Measurements from ENCODE around the gene ANKRD11.

ANKRD11 gene

DNA sequence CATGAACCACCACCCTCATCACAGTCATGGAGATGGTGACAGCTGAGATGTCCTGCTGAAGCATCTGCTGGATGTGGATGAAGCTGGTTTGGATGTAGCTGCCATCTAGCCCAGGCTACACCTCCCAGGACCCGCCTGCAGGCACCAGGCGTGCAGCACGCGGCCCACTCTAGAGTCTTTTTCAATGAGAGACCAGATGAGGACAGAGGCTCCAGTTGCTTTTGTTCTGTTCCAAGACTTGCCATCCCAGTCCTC lies 170.8 kb downstream of the ANKRD11 start:
- DNase-seq: no peak
- in situ Hi-C loops (cut with HindIII; ENCODE audit: low pct_ligation_motif_present, low pct_unique_long_range_greater_than_20kb, low sequenced_read_pairs): no loop called here

- in situ Hi-C loops (cut with HindIII; ENCODE audit: low pct_ligation_motif_present, low pct_unique_long_range_greater_than_20kb, low sequenced_read_pairs): no loop called here
- no peak for DNase-seq
These were observed 171.3 kb downstream of the ANKRD11 start for GRCh38 chr16:89318871-89319630.

- in situ Hi-C loops (cut with HindIII; ENCODE audit: low pct_ligation_motif_present, low pct_unique_long_range_greater_than_20kb, low sequenced_read_pairs): no loop called here
- DNase-seq: no peak
These were observed 172.0 kb downstream of the ANKRD11 start for GRCh38 chr16:89318430-89318758.

- DNase-seq: no peak
- in situ Hi-C loops (cut with HindIII; ENCODE audit: low pct_ligation_motif_present, low pct_unique_long_range_greater_than_20kb, low sequenced_read_pairs): no loop called here
These were observed 172.5 kb downstream of the ANKRD11 start for GRCh38 chr16:89317729-89318429.

DNA sequence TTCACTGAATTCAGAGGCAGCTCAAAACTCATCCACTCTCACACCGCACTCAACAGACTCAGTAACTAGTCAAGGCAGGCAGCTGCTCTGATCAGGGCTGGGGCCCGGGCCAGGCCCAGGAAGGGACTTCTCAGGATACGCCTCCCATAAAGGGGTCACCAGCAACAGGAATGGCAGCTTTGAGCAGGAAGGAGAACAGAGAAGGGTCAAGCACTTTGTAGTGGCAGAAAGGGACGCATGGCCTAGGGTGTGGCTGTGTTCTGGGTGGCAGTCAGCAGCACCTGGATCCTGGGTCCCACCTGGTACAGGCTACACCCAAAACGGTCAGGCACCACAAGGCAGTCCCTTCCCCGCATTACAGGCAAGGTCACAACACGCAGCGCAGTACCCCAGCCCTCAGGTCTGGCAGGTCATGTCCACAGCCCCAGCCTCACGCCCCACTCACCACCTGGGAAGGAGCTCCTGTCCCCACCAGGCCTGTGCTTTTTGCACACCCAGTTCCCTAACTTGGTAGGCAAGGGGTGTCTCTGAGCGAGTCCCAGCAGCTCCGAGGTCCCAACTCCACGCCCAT lies 173.2 kb downstream of the ANKRD11 start:
- in situ Hi-C loops (cut with HindIII; ENCODE audit: low pct_ligation_motif_present, low pct_unique_long_range_greater_than_20kb, low sequenced_read_pairs): no loop called here
- DNase-seq: no peak

DNA sequence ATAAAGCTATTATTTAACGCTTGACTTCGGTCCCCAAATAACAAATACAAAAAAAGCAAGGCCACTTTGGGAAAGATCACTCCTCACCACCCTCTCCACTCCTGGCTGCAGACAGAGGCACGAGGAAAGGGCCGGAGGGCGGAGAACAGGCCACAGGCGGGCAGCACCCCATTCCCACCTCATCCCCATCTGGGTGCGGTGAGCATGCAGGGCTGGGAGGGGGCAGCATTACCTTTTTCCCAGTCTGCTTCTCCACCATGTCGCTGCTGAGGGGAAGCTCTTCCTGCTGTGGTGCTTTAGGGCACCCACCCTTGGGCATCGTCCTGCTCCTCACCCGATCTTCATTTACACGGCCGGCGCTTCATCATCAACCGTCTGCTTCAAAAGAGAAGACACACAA lies 173.7 kb downstream of the ANKRD11 start:
- DNase-seq: no peak
- in situ Hi-C loops (cut with HindIII; ENCODE audit: low pct_ligation_motif_present, low pct_unique_long_range_greater_than_20kb, low sequenced_read_pairs): no loop called here

- in situ Hi-C loops (cut with HindIII; ENCODE audit: low pct_ligation_motif_present, low pct_unique_long_range_greater_than_20kb, low sequenced_read_pairs): no loop called here
- peak; percentile 89 for DNase-seq
These were observed 174.4 kb downstream of the ANKRD11 start for GRCh38 chr16:89315791-89316581.

GRCh38 chr16:89315271-89315670 lies 175.1 kb downstream of the ANKRD11 start:
- in situ Hi-C loops (cut with HindIII; ENCODE audit: low pct_ligation_motif_present, low pct_unique_long_range_greater_than_20kb, low sequenced_read_pairs): no loop called here
- no peak for DNase-seq

DNA sequence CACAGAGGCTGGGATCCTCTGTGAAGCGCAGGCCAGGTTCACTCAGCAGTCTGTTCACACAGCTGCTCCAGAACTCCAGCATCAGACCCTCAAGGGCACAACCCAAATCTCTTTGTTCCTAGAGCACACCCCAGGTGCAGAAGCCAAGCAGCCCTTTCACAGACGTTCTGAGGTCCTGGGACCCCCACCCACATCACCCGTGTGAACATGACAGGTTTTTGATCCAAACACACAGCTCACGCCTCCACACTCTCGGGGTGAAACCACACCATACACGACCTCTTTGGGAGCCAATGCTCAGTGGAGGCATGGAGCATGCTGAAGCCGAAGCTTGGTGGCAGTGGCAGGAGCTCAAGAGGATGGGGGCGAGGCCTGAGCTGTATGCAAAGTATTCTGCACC lies 175.5 kb downstream of the ANKRD11 start:
- no peak for DNase-seq

GRCh38 chr16:89314357-89314756 lies 176.0 kb downstream of the ANKRD11 start:
- in situ Hi-C loops (cut with HindIII; ENCODE audit: low pct_ligation_motif_present, low pct_unique_long_range_greater_than_20kb, low sequenced_read_pairs): no loop called here
- DNase-seq: no peak

More for the DNA sequence above, 175.5 kb downstream of the ANKRD11 start:
- in situ Hi-C loops (cut with HindIII; ENCODE audit: low pct_ligation_motif_present, low pct_unique_long_range_greater_than_20kb, low sequenced_read_pairs): no loop called here

- no peak for DNase-seq
- in situ Hi-C loops (cut with HindIII; ENCODE audit: low pct_ligation_motif_present, low pct_unique_long_range_greater_than_20kb, low sequenced_read_pairs): no loop called here
These were observed 176.8 kb downstream of the ANKRD11 start for GRCh38 chr16:89313583-89313982.

GRCh38 chr16:89312598-89313299 lies 177.6 kb downstream of the ANKRD11 start:
- DNase-seq: no peak
- in situ Hi-C loops (cut with HindIII; ENCODE audit: low pct_ligation_motif_present, low pct_unique_long_range_greater_than_20kb, low sequenced_read_pairs): no loop called here

DNA sequence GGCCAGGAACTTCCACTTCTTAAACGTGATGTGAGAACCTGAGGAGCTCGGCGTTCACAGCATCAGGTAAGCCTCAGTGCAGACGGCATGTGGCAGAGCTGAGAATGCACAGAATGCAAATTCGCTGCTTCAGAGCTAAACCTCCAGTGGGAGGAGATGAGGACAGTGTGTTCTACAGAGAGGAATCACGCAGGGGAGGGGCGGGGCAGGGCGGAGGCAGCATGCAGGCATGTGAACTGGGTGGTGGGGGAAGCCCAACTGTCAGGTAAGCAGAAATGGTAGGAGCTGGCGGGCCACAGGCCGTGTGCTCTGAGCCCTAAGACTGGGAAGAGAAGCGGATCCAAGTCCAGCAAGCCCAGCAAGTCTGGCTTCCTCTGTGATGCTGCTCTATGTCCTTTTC lies 178.2 kb downstream of the ANKRD11 start:
- in situ Hi-C loops (cut with HindIII; ENCODE audit: low pct_ligation_motif_present, low pct_unique_long_range_greater_than_20kb, low sequenced_read_pairs): no loop called here
- no peak for DNase-seq

DNA sequence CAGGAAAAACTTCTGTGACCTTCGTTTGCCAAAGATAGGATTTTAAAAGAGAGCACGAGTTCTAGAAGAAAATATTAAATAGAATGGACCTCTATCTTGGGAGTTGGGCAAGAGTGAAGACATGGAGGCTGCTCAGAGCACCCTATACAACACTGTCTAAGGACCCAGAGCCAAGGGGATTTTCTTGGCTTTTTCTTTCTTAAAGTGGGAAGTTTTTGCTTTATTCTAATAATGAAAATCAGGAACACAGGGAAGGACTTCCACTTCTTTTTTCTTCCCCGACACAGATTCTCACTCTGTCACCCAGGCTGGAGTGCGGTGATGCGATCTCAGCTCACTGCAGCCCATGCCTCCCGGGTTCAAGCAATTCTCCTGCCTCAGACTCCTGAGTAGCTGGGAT lies 178.7 kb downstream of the ANKRD11 start:
- no peak for DNase-seq
- in situ Hi-C loops (cut with HindIII; ENCODE audit: low pct_ligation_motif_present, low pct_unique_long_range_greater_than_20kb, low sequenced_read_pairs): no loop called here

DNA sequence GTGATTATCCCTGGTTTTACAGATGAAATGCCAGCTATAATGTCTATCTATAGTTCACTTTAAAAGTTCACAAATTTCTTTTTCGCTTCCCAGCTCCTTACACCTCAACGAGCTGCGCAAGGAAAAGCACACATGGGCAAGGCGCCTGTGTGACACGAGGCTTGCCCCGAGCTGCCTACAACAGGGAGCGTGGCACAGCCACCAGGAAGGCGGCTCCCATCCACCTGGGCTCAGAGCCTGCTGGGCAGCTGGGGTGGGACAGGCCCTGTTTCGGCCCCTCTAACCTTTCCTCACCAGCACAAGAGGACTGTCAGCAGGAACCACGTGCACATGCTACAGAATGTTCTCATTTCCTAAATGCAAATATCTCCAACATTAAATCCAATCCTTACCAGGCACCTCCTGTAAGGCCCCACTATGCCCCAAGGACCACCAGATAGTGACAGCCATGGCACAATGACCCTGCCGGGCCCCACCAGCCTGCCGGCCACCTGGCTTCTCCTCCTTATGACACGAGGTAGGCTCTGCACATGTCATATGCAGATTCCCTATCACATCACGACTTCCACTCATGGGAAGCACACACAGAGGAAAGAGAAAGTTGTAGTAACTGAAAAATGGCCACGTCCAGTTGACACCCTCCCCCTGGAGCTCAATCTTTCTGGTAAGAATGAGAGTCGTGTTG lies 180.8 kb downstream of the ANKRD11 start:
- DNase-seq: no peak
- in situ Hi-C loops (cut with HindIII; ENCODE audit: low pct_ligation_motif_present, low pct_unique_long_range_greater_than_20kb, low sequenced_read_pairs): no loop called here

DNA sequence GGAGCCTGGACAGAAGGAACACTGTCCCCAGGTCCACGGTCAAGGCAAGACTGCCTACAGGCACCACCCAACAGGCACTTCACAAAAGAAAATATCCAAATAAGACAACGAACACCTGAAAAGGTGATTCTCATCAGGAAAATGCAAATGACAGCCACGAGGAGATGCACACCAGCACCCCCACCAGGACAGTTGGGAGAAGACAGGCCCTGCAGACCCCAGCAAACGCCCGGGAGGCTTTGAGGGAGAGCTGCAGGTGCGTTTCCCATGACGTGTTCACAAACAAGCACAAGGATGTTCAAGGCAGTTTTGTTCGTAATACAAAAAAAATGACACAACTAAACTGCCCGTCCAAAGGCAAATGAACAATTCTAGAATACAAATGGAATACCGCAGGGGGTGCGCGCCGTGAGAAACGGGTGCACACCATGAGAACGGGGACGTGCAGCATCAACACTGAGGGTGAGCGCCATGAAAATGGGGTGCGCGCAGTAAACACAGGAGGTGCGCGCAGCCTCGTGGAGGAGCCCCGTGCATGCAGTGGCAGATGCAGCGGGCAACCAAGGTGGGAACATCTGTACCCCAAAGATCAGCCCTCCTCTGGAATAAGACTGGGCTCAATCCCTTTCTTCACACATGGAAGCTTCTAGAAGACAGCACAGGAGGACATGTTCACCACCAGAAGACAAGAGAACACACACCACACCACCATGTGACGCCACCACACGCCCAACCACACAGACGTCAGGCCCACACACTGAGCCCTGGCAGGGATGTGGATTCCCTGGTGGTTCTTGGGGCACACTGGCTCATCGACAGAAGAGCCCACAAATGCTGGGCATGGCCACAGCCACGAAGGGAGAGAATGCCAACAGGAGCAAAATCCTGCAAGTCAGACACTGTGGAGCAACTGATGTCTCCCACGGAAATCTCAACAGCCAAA lies 181.7 kb downstream of the ANKRD11 start:
- peak; percentile 36 for DNase-seq
- in situ Hi-C loops (cut with HindIII; ENCODE audit: low pct_ligation_motif_present, low pct_unique_long_range_greater_than_20kb, low sequenced_read_pairs): no loop called here

- DNase-seq: no peak
- in situ Hi-C loops (cut with HindIII; ENCODE audit: low pct_ligation_motif_present, low pct_unique_long_range_greater_than_20kb, low sequenced_read_pairs): no loop called here
These were observed 182.9 kb downstream of the ANKRD11 start for GRCh38 chr16:89307421-89307805.

All from ACHN (cell line).